Psoas muscle (tissue), 8 donors: Measurements from ENCODE around the gene CLEC4D. TPM values are rescaled to one million over a fixed set of nuclear protein-coding genes. Genes with fewer than 3 reads are reported as not detected.
"Not testable (repeated sequence)": the region's sequence is repeated elsewhere in the genome, so short reads cannot be mapped to it uniquely, and the experiment has no call there.

Experiments
- ATAC-seq, 4 donors: fragments of 200-7000 bp; cut with Tn5 transposase; one replicate each; pipeline ENCODE4 v1.9.1; 2020; ENCODE audit warnings: moderate library complexity in 3 of 4, mild to moderate bottlenecking in 2 of 4
- DNase-seq, 2 donors: peaks; one replicate each; pipeline ENCODE4 v3.0.0-alpha.2; 2020
- H3K27ac ChIP-seq: fragments of 200-600 bp; one replicate; pipeline ENCODE4 v1.8.0; 2022
- H3K27me3 ChIP-seq, 3 donors: fragments of 200-600 bp in 1 of 3; one replicate each; pipeline versions ENCODE4 v1.6.1 to v1.8.0; 2013 to 2022; ENCODE audit warnings: low read length in 2 of 3, mild to moderate bottlenecking in 2 of 3, moderate library complexity in 1 of 3; ENCODE audit not compliant: insufficient read depth in 3 of 3
- H3K36me3 ChIP-seq, 2 donors: fragments of 200-600 bp in 1 of 2; one replicate each; pipeline versions ENCODE4 v1.6.1 to v1.8.0; 2013 to 2022; ENCODE audit warnings: low read depth in 1 of 2, mild to moderate bottlenecking in 1 of 2, moderate library complexity in 1 of 2; ENCODE audit not compliant: insufficient read depth in 1 of 2
- H3K4me1 ChIP-seq: fragments of 200-600 bp; one replicate; pipeline ENCODE4 v1.8.0; 2022
- H3K4me3 ChIP-seq: fragments of 200-600 bp; one replicate; pipeline ENCODE4 v1.8.0; 2022; ENCODE audit warnings: mild to moderate bottlenecking
- H3K9me3 ChIP-seq: fragments of 200-600 bp; one replicate; pipeline ENCODE4 v1.8.0; 2022
- CTCF ChIP-seq: fragments of 200-600 bp; IDR thresholded peaks from one replicate; pipeline ENCODE4 v1.8.0; 2022; ENCODE audit warnings: antibody characterized with exemption
- WGBS, 3 donors: extraction: QIAGEN DNeasy Blood & Tissue Kit; methylation state at CpG; one replicate each; pipeline versions ENCODE4 v1.1.6 to v1.1.7; 2013; 5-methylcytosine and 5-hydroxymethylcytosine counted together
- intact Hi-C, 2 donors: fragments of 100-400 bp; cut with DNase I; formaldehyde crosslinking; loops; one replicate each; pipeline versions ENCODE4 v1.11.0 to v1.14.2; 2022
- polyA plus RNA-seq, 3 donors: library from polyadenylated mRNA; stranded (reverse); fragments of 200-250 nt; gene quantifications; one replicate each; pipeline ENCODE4 v1.2.3, GENCODE V29; 2013
- total RNA-seq, 4 donors: library from RNA; stranded (reverse); fragmentation: NEBNext Ultra II Directional in 2 of 4; extraction: Animal tissue kit (Norgen Biotek cat#: 25700) in 2 of 4; gene quantifications; one replicate each; pipeline versions ENCODE4 v1.2.1 to v1.2.4, GENCODE V29; 2021 to 2023
- donor health status: healthy with polysubstance abuse.
- donor health status: DM: no; HTN: no; CAD: no; lungs with moderate emphysema.
- donor health status: Bipolar disorder and iron deficiency.
- donor health status: healthy.
- donor health status: DM: yes; HTN: yes; CAD: no.
- donor health status: DM: no; HTN: no; CAD: no.
- donor health status: DM: no; HTN: no; CAD: no.
- donor health status: DM: yes; HTN: yes; CAD: no.

Gene CLEC4D
- total and polyA plus RNA-seq, 7 donors, result 0.09 to 0.34 (median 0.09) TPM; not detected in 4

GRCh38 chr12:8493084-8493483 is 20.2 kb upstream of the CLEC4D start:
- Histone ChIP-seq H3K36me3 (no peaks in the 10 kb centered on the region), H3K4me3 (no peak overlapping the region), H3K27ac (no peak overlapping the region), H3K9me3 (no peaks in the 10 kb centered on the region), H3K4me1 (no peaks in the 10 kb centered on the region), H3K27me3 (no peaks in the 10 kb centered on the region)
- WGBS, 3 donors, result 38 to 44% (median 43%) methylated on average over 2 of the region's 2 CpGs
- no peak for DNase-seq
- no peak for TF ChIP-seq CTCF
- no peak for ATAC-seq
- intact Hi-C loops, result no loop called here

- 83 to 88% (median 87%) methylated on average over 4 of the region's 4 CpGs for WGBS, 3 donors
- not testable (repeated sequence) for H3K27me3 ChIP-seq
These were observed 17.6 kb upstream of the CLEC4D start for GRCh38 chr12:8495671-8496070.

GRCh38 chr12:8496074-8496473 is 17.2 kb upstream of the CLEC4D start:
- intact Hi-C loops, H3K36me3 ChIP-seq: not testable (repeated sequence)

More at GRCh38 chr12:8495671-8496070, 17.6 kb upstream of the CLEC4D start:
- H3K36me3 ChIP-seq, DNase-seq, H3K27ac ChIP-seq, intact Hi-C loops, H3K9me3 ChIP-seq, H3K4me3 ChIP-seq, H3K4me1 ChIP-seq, ATAC-seq: not testable (repeated sequence)

GRCh38 chr12:8499616-8500015 is 13.7 kb upstream of the CLEC4D start:
- Histone ChIP-seq H3K27me3 (no peaks in the 10 kb centered on the region), H3K36me3 (no peaks in the 10 kb centered on the region), H3K27ac (no peak overlapping the region), H3K9me3 (no peaks in the 10 kb centered on the region), H3K4me1 (no peaks in the 10 kb centered on the region), H3K4me3 (no peak overlapping the region)
- no peak for DNase-seq
- no peak for TF ChIP-seq CTCF
- no peak for ATAC-seq
- WGBS, 3 donors, result 40 to 46% (median 42%) methylated on average over 4 of the region's 4 CpGs
- intact Hi-C loops, result no loop called here

More at GRCh38 chr12:8496074-8496473, 17.2 kb upstream of the CLEC4D start:
- H3K4me1 ChIP-seq, DNase-seq, H3K4me3 ChIP-seq, H3K27ac ChIP-seq, H3K9me3 ChIP-seq, ATAC-seq, H3K27me3 ChIP-seq: not testable (repeated sequence)
- 58 to 61% (median 60%) methylated on average over 7 of the region's 7 CpGs for WGBS, 3 donors

- no peak for DNase-seq
- Histone ChIP-seq H3K9me3 (no peaks in the 10 kb centered on the region), H3K36me3 (no peaks in the 10 kb centered on the region), H3K4me3 (no peak overlapping the region), H3K4me1 (no peaks in the 10 kb centered on the region), H3K27ac (no peak overlapping the region), H3K27me3 (no peaks in the 10 kb centered on the region)
- WGBS, 3 donors, result 62 to 67% (median 65%) methylated on average over 3 of the region's 3 CpGs
- intact Hi-C loops, result no loop called here
- no peak for TF ChIP-seq CTCF
- ATAC-seq, result no peak
These were observed 11.6 kb upstream of the CLEC4D start for GRCh38 chr12:8501720-8502119.

GRCh38 chr12:8504351-8504750 is 9.0 kb upstream of the CLEC4D start:
- Histone ChIP-seq H3K4me3 (no peak overlapping the region), H3K27me3 (no peaks in the 10 kb centered on the region), H3K27ac (no peak overlapping the region), H3K9me3 (no peaks in the 10 kb centered on the region), H3K4me1 (no peaks in the 10 kb centered on the region), H3K36me3 (no peaks in the 10 kb centered on the region)
- WGBS, 3 donors, result 35 to 52% (median 40%) methylated on average over 1 of the region's 1 CpG
- intact Hi-C loops, result no loop called here
- no peak for ATAC-seq
- no peak for TF ChIP-seq CTCF
- DNase-seq, result no peak
